Immature natural killer cell (primary cell): ENCODE measurements around the gene AKR1D1. TPM values are rescaled to one million over a fixed set of nuclear protein-coding genes. Genes with fewer than 3 reads are reported as not detected.
"Not testable (repeated sequence)": the region's sequence is repeated elsewhere in the genome, so short reads cannot be mapped to it uniquely, and the experiment has no call there.

Experiments used
- DNase-seq, 3 donors: peaks; one replicate each; pipeline ENCODE4 v3.0.0; 2022; ENCODE audit warnings: mixed read lengths in 1 of 3
- H3K27ac Mint-ChIP-seq, 6 donors: one replicate each; pipeline ENCODE4 v1.8.0; 2020; ENCODE audit warnings: mixed read lengths in 6 of 6, mild to moderate bottlenecking in 5 of 6, inconsistent platforms in 4 of 6, moderate library complexity in 3 of 6
- H3K27me3 Mint-ChIP-seq, 3 donors: one replicate each; pipeline ENCODE4 v1.8.0; 2020 to 2021; ENCODE audit warnings: low read depth in 3 of 3, mild to moderate bottlenecking in 3 of 3, mixed read lengths in 3 of 3, moderate library complexity in 3 of 3, inconsistent platforms in 1 of 3
- H3K36me3 Mint-ChIP-seq, 3 donors: one replicate each; pipeline ENCODE4 v1.8.0; 2020; ENCODE audit warnings: mixed read lengths in 3 of 3, inconsistent platforms in 2 of 3, mild to moderate bottlenecking in 2 of 3
- H3K4me1 Mint-ChIP-seq, 2 donors: one replicate each; pipeline ENCODE4 v1.8.0; 2020; ENCODE audit warnings: inconsistent platforms in 2 of 2, mild to moderate bottlenecking in 2 of 2, mixed read lengths in 2 of 2, moderate library complexity in 1 of 2
- H3K4me3 Mint-ChIP-seq, 5 donors: one replicate each; pipeline ENCODE4 v1.8.0; 2020; ENCODE audit warnings: mild to moderate bottlenecking in 5 of 5, mixed read lengths in 5 of 5, inconsistent platforms in 3 of 5, moderate library complexity in 3 of 5
- H3K9me3 Mint-ChIP-seq, 6 donors: one replicate each; pipeline ENCODE4 v1.8.0; 2020; ENCODE audit warnings: mild to moderate bottlenecking in 6 of 6, mixed read lengths in 6 of 6, inconsistent platforms in 4 of 6, moderate library complexity in 3 of 6
- polyA plus RNA-seq, 3 donors: library from polyadenylated mRNA; unstranded; fragments of 300-500 nt; fragmentation: Illumina TruSeq; gene quantifications; one replicate each; pipeline ENCODE4 v1.2.3, GENCODE V29; 2021

Gene AKR1D1
- polyA plus RNA-seq, 3 donors from 2014 or later: not detected

GRCh38 chr7:138146757-138147734 lies 70.8 kb downstream of the AKR1D1 start:
- not testable (repeated sequence) for H3K27ac Mint-ChIP-seq, DNase-seq, H3K4me1 Mint-ChIP-seq, H3K9me3 Mint-ChIP-seq, H3K36me3 Mint-ChIP-seq, H3K27me3 Mint-ChIP-seq
- H3K4me3 Mint-ChIP-seq: peak overlapping the region in 1 of 5 donors; percentile 70

GRCh38 chr7:138151731-138152577 lies 75.7 kb downstream of the AKR1D1 start:
- Mint-ChIP-seq H3K9me3 (no peaks in the 10 kb centered on the region), H3K36me3 (no peaks in the 10 kb centered on the region)

GRCh38 chr7:138154661-138155060 lies 78.4 kb downstream of the AKR1D1 start:
- Mint-ChIP-seq H3K4me1 (no peaks in the 10 kb centered on the region), H3K36me3 (no peaks in the 10 kb centered on the region), H3K9me3 (no peaks in the 10 kb centered on the region), H3K27ac (no peak overlapping the region), H3K4me3 (no peak overlapping the region), H3K27me3 (peaks cover 0 to 2% (median 0%) of the 10 kb centered on the region in 3 donors)
- no peak for DNase-seq

More at GRCh38 chr7:138151731-138152577, 75.7 kb downstream of the AKR1D1 start:
- Mint-ChIP-seq H3K27ac (no peak overlapping the region), H3K27me3 (peaks cover 0 to 4% (median 2%) of the 10 kb centered on the region in 3 donors), H3K4me3 (no peak overlapping the region), H3K4me1 (no peaks in the 10 kb centered on the region)
- DNase-seq: no peak

- no peak for DNase-seq
- peaks cover 0 to 2% (median 0%) of the 10 kb centered on the region in 3 donors for H3K27me3 Mint-ChIP-seq
- H3K4me1 Mint-ChIP-seq: no peaks in the 10 kb centered on the region
- no peak overlapping the region for H3K27ac Mint-ChIP-seq
- no peak overlapping the region for H3K4me3 Mint-ChIP-seq
- H3K36me3 Mint-ChIP-seq: no peaks in the 10 kb centered on the region
- H3K9me3 Mint-ChIP-seq: no peaks in the 10 kb centered on the region
Measured at GRCh38 chr7:138157702-138158101, 81.4 kb downstream of the AKR1D1 start.

GRCh38 chr7:138158739-138159528 lies 82.7 kb downstream of the AKR1D1 start:
- DNase-seq: no peak
- H3K4me1 Mint-ChIP-seq: no peaks in the 10 kb centered on the region
- H3K4me3 Mint-ChIP-seq: no peak overlapping the region
- H3K27ac Mint-ChIP-seq: no peak overlapping the region
- H3K9me3 Mint-ChIP-seq: peaks cover 0 to 4% (median 1%) of the 10 kb centered on the region in 6 donors
- no peaks in the 10 kb centered on the region for H3K36me3 Mint-ChIP-seq
- H3K27me3 Mint-ChIP-seq: peaks cover 0 to 2% (median 0%) of the 10 kb centered on the region in 3 donors

- DNase-seq: peak; percentile 45 to 67 (median 64)
- Mint-ChIP-seq H3K4me3 (no peak overlapping the region), H3K27me3 (peaks cover 2 to 3% (median 2%) of the 10 kb centered on the region in 3 donors), H3K9me3 (peaks cover 1 to 13% (median 5%) of the 10 kb centered on the region in 6 donors), H3K36me3 (peaks cover 0 to 8% (median 3%) of the 10 kb centered on the region in 3 donors), H3K4me1 (no peaks in the 10 kb centered on the region), H3K27ac (no peak overlapping the region)
Measured at GRCh38 chr7:138161600-138162081, 85.4 kb downstream of the AKR1D1 start.

GRCh38 chr7:138162236-138162635 lies 86.0 kb downstream of the AKR1D1 start:
- no peak for DNase-seq
- Mint-ChIP-seq H3K27ac (no peak overlapping the region), H3K4me3 (no peak overlapping the region), H3K9me3 (peaks cover 1 to 13% (median 5%) of the 10 kb centered on the region in 6 donors), H3K27me3 (peaks cover 2 to 3% (median 2%) of the 10 kb centered on the region in 3 donors), H3K4me1 (no peaks in the 10 kb centered on the region), H3K36me3 (peaks cover 0 to 8% (median 3%) of the 10 kb centered on the region in 3 donors)

- DNase-seq: no peak
- H3K36me3 Mint-ChIP-seq: peaks cover 0 to 8% (median 3%) of the 10 kb centered on the region in 3 donors
Measured at GRCh38 chr7:138163800-138164199, 87.5 kb downstream of the AKR1D1 start.

GRCh38 chr7:138164804-138165203 lies 88.5 kb downstream of the AKR1D1 start:
- peaks cover 0 to 8% (median 3%) of the 10 kb centered on the region in 3 donors for H3K36me3 Mint-ChIP-seq
- peaks cover 1 to 13% (median 6%) of the 10 kb centered on the region in 6 donors for H3K9me3 Mint-ChIP-seq
- no peak for DNase-seq
- no peaks in the 10 kb centered on the region for H3K4me1 Mint-ChIP-seq
- peaks cover 2 to 8% (median 2%) of the 10 kb centered on the region in 3 donors for H3K27me3 Mint-ChIP-seq
- no peak overlapping the region for H3K27ac Mint-ChIP-seq
- H3K4me3 Mint-ChIP-seq: no peak overlapping the region

More at GRCh38 chr7:138163800-138164199, 87.5 kb downstream of the AKR1D1 start:
- no peak overlapping the region for H3K4me3 Mint-ChIP-seq
- no peak overlapping the region for H3K27ac Mint-ChIP-seq
- peaks cover 1 to 13% (median 5%) of the 10 kb centered on the region in 6 donors for H3K9me3 Mint-ChIP-seq
- H3K27me3 Mint-ChIP-seq: peaks cover 2 to 3% (median 2%) of the 10 kb centered on the region in 3 donors
- no peaks in the 10 kb centered on the region for H3K4me1 Mint-ChIP-seq

GRCh38 chr7:138166681-138167080 lies 90.4 kb downstream of the AKR1D1 start:
- Mint-ChIP-seq H3K36me3 (peaks cover 0 to 8% (median 3%) of the 10 kb centered on the region in 3 donors), H3K27ac (no peak overlapping the region), H3K4me1 (peaks cover 0 to 6% of the 10 kb centered on the region in 2 donors), H3K9me3 (peaks cover 1 to 13% (median 8%) of the 10 kb centered on the region in 6 donors), H3K4me3 (no peak overlapping the region), H3K27me3 (peaks cover 2 to 8% (median 2%) of the 10 kb centered on the region in 3 donors)
- no peak for DNase-seq

GRCh38 chr7:138167222-138167621 lies 91.0 kb downstream of the AKR1D1 start:
- peaks cover 2 to 8% (median 2%) of the 10 kb centered on the region in 3 donors for H3K27me3 Mint-ChIP-seq
- H3K27ac Mint-ChIP-seq: no peak overlapping the region
- peaks cover 1 to 13% (median 8%) of the 10 kb centered on the region in 6 donors for H3K9me3 Mint-ChIP-seq
- DNase-seq: no peak
- H3K4me1 Mint-ChIP-seq: peaks cover 0 to 6% of the 10 kb centered on the region in 2 donors
- H3K36me3 Mint-ChIP-seq: peaks cover 0 to 8% (median 3%) of the 10 kb centered on the region in 3 donors
- H3K4me3 Mint-ChIP-seq: no peak overlapping the region

GRCh38 chr7:138167869-138168296 lies 91.6 kb downstream of the AKR1D1 start:
- Mint-ChIP-seq H3K4me3 (no peak overlapping the region), H3K27ac (no peak overlapping the region), H3K36me3 (peaks cover 0 to 8% (median 3%) of the 10 kb centered on the region in 3 donors), H3K9me3 (peaks cover 1 to 13% (median 8%) of the 10 kb centered on the region in 6 donors), H3K4me1 (peaks cover 0 to 6% of the 10 kb centered on the region in 2 donors), H3K27me3 (peaks cover 2 to 8% (median 2%) of the 10 kb centered on the region in 3 donors)
- no peak for DNase-seq
